Left renal cortex interstitium (tissue), 4 donors: Measurements from ENCODE around the gene NRXN3. TPM values are rescaled to one million over a fixed set of nuclear protein-coding genes. Genes with fewer than 3 reads are reported as not detected.

Experiments
- DNase-seq, 4 donors: peaks; one replicate each; pipeline ENCODE4 v3.0.0-alpha.2; 2013; ENCODE audit warnings: low read depth in 4 of 4, low spot score in 2 of 4, missing footprints in 1 of 4
- polyA plus RNA-seq, 4 donors: library from polyadenylated mRNA; unstranded; fragments of 120-200 nt; gene quantifications; one replicate each; pipeline ENCODE4 v1.2.1, GENCODE V29; 2013; ENCODE audit not compliant: insufficient read length in 4 of 4

The NRXN3 gene
- polyA plus RNA-seq, 4 donors: 5.4 to 8.4 (median 6.3) TPM

DNA sequence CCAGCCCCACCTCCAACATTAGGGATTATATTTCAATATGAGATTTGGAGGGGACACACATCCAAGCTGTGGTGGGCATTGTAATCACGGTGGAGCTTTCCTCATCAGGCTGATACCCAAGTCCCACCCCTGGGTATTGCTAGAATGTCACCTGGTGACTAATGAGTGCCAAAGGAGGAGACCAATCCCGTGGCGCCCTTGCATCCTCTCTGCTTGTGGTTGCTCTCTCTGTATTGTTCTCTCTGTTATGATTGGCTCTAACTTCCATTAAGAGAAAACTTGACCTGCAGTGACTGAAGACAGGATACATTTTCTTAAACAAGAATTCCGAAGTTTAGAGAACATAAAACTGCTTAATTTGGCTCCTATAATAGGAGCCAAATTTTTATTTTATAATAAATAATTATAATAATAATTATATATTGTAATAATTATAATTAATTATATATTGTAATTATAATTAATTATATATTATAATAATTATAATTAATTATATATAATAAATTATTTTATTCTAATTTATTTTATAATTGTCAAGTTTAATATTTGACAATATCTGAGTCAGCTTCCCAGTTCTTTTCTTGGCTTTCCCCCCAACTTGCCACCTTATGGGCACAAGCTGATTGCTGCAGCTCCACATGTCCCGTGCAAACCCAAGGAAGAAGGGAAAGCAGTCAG, 1621.0 kb downstream of the NRXN3 start:
- no peak for DNase-seq

DNA sequence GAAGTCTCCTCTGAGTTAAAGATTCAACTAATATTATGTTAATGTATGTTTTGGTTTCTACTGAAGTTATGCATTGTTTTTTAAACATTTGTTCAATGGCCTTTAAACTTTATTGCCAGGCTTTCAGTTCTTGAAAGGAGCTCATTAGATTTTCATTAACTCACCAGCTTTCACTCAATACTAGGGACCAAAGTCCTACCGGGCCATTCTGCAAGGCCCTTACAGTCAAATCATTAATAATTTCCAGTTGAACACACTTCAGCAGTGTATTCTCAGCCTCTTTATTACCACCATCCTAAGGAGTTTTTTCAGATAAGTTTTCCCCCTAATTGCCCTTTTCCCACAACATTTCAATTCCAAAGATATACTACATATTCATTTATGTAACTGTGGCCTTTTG, 1631.9 kb downstream of the NRXN3 start:
- DNase-seq: no peak

DNA sequence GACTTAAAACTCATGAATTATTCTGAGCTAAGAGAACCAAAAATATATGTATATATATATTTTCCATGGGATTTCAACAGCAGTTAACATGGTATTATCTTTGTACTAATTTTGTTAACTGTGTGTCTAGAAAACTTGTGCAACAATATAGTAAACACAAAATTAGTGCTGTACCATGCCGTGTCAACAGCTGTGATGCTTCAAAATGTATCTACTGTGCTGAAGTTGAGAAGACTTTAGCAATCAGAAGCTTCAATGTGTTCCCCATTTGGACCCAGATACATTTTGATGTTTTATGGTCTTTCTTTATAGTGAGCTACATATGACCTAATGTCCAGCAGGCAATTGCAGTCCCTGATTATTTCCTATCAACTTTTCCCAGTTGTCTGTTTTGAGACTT, 1635.5 kb downstream of the NRXN3 start:
- no peak for DNase-seq

- DNase-seq: no peak
Observed at GRCh38 chr14:79809849-79810612, 1639.9 kb downstream of the NRXN3 start.

GRCh38 chr14:79820866-79821535, 1650.8 kb downstream of the NRXN3 start:
- no peak for DNase-seq

GRCh38 chr14:79822034-79822433, 1651.9 kb downstream of the NRXN3 start:
- DNase-seq: no peak

DNA sequence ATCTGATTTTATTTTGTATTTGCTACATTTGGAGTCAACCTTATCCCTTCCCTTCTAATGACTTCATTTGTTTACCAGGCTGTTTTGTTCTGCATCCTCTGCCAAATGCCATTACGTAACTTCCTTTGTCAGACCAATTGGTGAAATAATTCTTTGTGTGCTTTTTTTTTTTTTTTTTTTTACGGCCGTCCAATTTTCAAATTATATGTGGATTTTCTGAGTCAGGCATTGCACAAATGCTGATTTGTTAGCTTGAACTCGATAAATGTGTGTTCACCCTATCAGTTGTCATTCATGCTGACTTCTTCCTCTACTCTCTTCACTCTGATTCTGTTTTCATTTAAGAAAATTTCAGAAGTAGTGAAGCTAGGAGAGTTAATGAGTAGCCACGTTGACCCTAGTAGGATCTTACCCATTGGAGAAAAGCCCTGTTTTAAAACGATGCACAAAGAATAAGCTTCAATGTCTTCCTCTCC, 1654.9 kb downstream of the NRXN3 start:
- no peak for DNase-seq

- no peak for DNase-seq
Observed at GRCh38 chr14:79826362-79826761, 1656.2 kb downstream of the NRXN3 start.

DNA sequence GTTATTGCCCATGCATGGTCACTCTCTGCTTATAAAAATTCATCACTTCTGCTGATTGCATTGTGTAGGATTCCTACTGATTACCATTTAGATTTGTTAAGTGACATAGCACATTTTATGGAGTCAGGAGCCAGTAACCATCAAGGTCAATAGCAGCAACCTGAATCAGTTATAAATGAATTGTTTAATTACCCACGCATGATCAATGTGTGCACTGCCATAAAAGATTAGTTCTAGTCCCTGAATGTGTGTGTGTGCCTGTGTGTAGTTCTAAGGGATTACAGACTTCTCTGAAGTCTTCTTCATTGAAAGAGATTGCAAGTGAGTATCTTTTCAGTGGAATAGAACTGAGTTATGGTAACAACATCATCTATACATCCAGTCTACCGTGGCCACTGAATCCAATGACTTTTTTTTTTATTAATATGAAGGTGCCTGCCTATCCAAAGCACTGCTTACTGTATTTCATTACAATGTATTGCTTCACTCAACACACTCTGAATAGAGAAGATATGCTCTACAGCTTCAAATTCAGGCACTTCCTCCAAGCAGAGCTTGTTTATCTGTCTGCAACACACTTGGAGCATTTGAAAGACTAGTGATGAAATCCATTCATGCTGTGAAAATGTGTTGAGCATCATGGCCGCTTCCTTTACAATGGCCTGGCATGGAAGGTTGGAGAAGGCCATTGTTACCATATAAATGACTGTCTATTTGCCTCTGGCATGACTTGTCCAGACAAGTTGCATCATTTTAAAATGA, 1659.4 kb downstream of the NRXN3 start:
- DNase-seq: no peak

- DNase-seq: no peak
Observed at GRCh38 chr14:79831195-79831892, 1661.2 kb downstream of the NRXN3 start.

GRCh38 chr14:79833781-79834180, 1663.6 kb downstream of the NRXN3 start:
- DNase-seq: no peak

GRCh38 chr14:79834868-79835267, 1664.7 kb downstream of the NRXN3 start:
- no peak for DNase-seq

DNA sequence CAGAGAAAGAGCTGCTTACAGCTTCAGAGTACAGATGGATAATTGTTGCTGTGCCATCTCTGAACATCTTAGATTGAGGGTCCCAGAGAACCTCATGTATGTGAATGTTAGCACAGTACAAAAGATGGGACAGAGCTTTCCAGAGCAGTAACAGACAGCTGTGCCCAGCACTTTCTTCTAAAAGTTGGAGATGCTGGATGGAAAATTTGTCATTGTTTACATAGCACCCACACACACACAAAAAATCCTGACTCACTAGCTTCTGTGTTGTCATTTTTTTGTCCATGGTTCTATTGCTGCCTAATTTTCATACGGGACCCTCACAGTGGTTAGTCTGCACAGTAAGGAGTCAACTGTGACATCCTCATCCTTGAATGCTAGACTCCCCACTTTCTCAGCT, 1666.4 kb downstream of the NRXN3 start:
- no peak for DNase-seq

DNA sequence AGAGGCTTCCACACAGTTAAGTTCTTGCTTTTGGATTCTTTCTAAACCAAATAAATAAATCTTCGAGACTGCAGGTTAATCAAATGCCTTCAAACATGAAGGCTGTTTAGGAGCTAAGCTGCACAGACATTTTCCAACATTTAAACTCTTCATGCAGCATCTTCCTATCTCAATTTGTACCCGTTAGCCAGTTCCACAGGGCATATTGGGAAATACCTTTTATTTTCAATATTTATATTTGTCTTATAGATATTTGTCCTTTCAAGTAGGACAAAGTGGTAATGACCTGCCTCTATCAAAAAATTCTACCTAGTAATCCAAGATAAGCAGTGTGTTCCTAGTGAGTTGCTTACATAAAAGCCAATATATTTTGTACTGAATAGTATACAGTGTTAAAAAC, 1667.5 kb downstream of the NRXN3 start:
- no peak for DNase-seq

- no peak for DNase-seq
Observed at GRCh38 chr14:79840103-79840502, 1669.9 kb downstream of the NRXN3 start.

- DNase-seq: no peak
Observed at GRCh38 chr14:79840831-79841230, 1670.7 kb downstream of the NRXN3 start.

GRCh38 chr14:79841433-79841832, 1671.3 kb downstream of the NRXN3 start:
- no peak for DNase-seq

DNA sequence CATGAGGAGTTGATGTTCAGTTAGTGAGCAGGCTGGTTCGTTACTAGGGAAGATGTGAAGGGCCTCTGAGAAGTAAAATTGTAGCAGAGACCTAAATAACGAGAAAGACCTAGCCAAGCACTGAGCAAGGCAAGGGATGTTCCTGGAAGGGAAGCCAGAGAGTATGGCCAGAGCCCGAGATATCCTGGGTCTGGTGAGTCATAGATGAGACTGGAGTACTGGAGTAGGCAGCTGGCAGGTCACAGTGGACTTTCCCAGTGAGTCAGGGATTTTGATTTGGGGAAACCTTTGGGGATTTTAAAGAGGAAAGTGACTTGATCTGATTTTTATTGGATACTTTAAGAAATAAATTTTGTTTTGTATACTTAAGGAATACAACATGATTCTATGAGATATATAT, 1672.1 kb downstream of the NRXN3 start:
- DNase-seq: no peak

DNA sequence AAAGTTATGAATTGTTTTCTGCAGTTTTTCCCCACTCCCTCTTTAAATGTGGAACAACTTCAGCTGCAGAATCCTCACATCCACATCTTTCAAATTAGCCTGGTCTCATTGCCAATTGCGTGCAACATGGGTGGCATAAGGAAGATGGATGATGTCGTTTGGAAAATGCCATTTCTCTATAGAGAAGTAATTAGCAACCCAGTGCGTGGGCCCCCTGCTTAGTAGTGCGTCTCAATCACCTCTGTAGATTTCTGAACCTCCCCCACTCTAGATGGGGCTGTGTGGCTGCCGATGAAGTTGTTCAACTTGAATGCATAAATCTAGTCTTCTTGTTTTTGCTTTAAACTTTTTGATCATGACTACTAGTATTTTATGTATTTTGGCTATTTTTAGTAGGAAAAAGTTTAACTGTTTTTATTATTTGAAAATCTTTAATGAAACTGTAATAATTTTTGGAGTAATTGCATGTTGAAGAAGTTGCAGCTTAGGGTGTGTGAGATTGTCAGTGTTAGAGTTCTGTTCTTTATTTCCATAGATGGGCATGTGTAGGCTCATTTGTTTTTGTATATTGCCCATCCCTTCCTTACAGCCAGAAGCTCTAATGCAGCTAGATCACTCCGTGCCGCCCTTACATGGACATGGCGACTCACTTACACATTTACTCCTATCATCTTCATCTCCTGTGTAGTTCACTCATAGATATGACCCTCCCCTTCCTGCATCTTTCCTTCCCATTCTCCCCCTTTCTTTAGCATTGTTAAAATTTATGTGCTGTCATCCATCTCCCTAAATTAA, 1683.0 kb downstream of the NRXN3 start:
- no peak for DNase-seq
